GM18502 (cell line): ENCODE measurements around the gene EGLN1.

Source experiments
- ATAC-seq: cut with Tn5 transposase; IDR thresholded peaks from one replicate; pipeline ENCODE4 v1.9.1; 2021; ENCODE audit warnings: mild to moderate bottlenecking; ENCODE audit not compliant: unreplicated experiment, poor library complexity

EGLN1 gene

GRCh38 chr1:231401478-231401877 is 20.6 kb downstream of the EGLN1 start:
- ATAC-seq = no peak

DNA sequence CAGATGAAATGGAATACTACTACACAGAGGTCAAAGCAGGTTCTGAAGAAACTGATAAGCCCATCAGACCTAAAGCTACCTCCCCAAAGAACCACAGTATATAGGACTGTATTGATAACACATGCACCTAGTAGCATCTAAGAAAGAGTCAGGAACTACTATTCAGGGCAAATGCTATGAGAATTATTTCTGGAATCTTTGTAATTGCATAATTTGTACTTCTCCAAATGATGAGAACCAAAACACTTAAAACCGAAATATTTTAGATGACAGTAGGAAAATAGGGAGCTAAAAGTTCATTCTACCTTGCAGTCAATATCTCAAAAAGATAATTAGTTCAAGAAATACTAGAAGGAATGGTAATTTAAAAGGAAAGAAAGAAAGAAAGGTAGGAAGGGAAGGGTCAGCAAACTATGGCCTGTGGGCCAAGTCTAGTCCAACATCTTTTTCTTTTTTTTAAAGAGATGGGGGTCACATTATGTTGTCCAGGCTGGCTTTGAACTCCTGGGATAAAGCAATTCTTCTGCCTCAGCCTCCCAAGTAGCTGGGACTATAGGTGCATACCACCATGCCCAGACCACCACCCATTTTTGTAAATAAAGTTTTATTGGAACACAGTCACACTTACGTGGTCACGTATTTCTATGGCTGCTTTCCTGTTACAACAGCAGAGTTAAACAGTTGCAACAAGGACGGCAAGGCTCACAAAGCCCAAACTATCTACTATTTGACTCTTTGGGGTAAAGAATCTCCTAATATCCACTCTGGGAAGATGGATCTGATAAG is 24.0 kb downstream of the EGLN1 start:
- no peak for ATAC-seq

DNA sequence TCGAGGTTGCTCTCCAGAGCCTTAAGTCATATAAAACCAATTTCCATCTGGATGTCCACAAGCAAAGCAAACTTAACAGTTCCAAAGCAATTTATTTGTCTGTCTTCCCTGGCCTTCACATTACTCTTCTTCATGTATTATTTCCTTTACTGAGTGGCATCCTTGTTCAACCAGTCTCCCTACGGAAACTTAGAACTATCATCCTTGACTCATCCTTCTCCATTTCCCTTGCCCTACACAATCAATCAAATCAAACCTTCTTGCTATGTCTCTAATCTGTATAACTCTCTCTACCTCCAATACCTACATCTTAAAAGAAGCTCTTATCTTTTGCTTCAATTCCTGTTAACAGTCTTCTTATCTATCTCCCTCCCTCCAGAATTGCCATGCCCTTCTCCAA is 25.4 kb downstream of the EGLN1 start:
- ATAC-seq = no peak

GRCh38 chr1:231395998-231396390 is 26.1 kb downstream of the EGLN1 start:
- no peak for ATAC-seq

- ATAC-seq = no peak
Observed at GRCh38 chr1:231395076-231395997, 26.8 kb downstream of the EGLN1 start.

- no peak for ATAC-seq
Observed at GRCh38 chr1:231393668-231394067, 28.4 kb downstream of the EGLN1 start.

- ATAC-seq = no peak
Observed at GRCh38 chr1:231392389-231393131, 29.5 kb downstream of the EGLN1 start.

- no peak for ATAC-seq
Observed at GRCh38 chr1:231390071-231390470, 32.0 kb downstream of the EGLN1 start.

DNA sequence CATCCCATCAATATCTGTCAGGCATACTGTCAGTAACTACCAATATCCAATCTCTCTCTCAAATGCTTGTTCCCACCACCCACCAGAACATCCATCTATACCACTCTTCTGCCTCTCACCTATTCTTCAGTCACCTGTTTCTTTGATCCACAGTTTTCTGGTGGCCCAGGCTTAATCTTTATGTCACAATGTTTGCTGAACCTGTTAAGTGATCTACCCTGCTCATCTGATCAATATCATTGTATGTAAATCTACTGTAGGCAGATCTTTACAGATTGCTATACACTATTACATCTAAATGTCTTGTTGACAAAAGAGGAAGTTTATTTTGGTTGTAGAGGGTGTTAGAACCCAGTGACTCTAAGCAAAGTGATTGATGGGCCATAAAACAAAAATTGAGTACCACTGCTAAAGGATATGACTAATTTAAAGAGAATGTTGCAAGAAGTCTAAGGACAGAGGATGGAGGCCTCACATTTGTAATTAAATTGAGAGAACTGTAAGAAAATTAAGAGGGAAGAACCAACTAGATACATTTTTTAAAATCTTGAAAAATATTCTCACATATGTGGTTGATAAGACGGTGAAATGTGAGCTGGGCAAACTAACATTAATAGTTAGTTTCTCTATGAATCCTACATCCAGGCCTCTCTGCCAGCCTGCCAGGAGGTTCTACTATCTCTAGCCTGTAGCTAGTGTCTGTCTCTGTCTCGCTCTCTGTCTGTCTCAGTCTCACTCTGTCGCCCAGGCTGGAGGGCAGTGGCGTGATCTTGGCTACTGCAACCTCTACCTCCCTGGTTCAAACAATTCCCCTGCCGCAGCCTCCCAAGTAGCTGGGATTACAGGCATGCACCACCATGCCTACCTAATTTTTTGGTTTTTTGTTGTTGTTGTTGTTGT is 34.1 kb downstream of the EGLN1 start:
- no peak for ATAC-seq

GRCh38 chr1:231386466-231386865 is 35.6 kb downstream of the EGLN1 start:
- no peak for ATAC-seq

DNA sequence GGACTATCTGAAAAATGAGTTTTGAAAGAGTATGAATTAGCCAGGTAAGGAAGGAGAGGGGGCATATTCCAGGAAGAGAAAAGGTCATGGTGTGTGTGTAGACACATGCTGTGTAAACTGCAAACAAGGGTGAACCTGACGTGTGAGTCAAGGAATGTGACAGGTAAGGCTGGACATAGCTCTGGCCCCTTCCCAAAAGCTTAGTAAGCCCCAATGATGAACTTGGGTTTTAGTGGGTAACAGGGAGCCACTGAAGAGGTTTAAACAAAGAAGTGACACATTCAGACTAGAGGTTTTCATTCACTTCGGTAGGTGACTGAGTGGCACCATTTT is 36.7 kb downstream of the EGLN1 start:
- no peak for ATAC-seq

- no peak for ATAC-seq
Observed at GRCh38 chr1:231384696-231385415, 37.2 kb downstream of the EGLN1 start.

GRCh38 chr1:231383159-231383860 is 38.8 kb downstream of the EGLN1 start:
- no peak for ATAC-seq

DNA sequence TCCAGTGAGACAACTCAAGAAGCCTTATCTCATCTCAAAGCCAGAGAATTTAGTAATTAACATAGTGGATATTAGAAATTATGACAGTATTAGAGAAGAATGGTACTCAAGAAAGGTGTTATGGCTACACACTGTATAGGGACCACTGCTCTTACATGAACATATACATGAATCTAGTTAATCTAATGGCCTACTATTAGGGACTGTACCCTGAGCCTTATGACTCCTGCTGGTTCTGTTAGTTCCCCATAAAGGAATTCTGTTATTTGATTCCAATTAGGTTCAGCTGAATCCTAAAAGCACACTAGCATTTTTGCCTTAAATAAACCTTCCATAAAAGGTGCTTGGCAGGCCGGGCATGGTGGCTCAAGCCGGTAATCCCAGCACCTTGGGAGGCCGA is 39.7 kb downstream of the EGLN1 start:
- ATAC-seq = no peak

DNA sequence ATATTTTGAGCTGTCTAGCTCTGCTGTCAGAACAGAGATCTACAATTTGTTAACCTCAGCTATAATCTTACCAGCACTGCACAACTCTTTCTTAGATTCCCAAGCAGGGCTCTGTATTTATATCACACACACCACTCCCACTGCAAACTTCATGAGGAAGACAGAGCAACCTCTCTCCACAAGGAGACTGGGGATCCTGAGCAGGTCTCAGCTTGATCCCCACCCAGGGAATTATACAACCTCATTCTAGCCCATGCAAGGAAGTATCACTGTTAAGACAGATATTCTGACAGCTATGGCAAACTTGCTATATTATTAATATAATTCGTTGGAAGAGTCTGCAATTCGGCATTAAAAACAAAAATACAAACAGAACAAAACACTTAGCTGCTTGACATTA is 40.4 kb downstream of the EGLN1 start:
- no peak for ATAC-seq

GRCh38 chr1:231376875-231377549 is 45.1 kb downstream of the EGLN1 start:
- no peak for ATAC-seq

- no peak for ATAC-seq
Observed at GRCh38 chr1:231376101-231376500, 46.0 kb downstream of the EGLN1 start.

GRCh38 chr1:231374394-231374793 is 47.7 kb downstream of the EGLN1 start:
- ATAC-seq = no peak
